K562 (cell line): ENCODE measurements around the gene SCAMP2.

ENCODE experiments used
- HDAC6 ChIP-seq: IDR thresholded peaks from 2 replicates; pipeline ENCODE4 v1.6.1; 2012; ENCODE audit warnings: low read depth, mild to moderate bottlenecking, control low read depth, inconsistent platforms, low read length, moderate library complexity
- HNRNPL ChIP-seq: fragments of 200-400 bp; formaldehyde crosslinking; IDR thresholded peaks from 2 replicates; pipeline ENCODE4 v1.6.1; 2017; ENCODE audit warnings: low read depth, mild to moderate bottlenecking, low read length
- KAT2B ChIP-seq: IDR thresholded peaks from one replicate; pipeline ENCODE4 v1.6.1; 2012; ENCODE audit warnings: low read depth, mild to moderate bottlenecking, control low read depth, inconsistent platforms, low read length, moderate library complexity
- NCOA2 ChIP-seq, 2 experiments: fragments of 450-650 bp; IDR thresholded peaks; 2 replicates each; pipeline ENCODE4 v1.6.1; 2018; ENCODE audit warnings: mild to moderate bottlenecking in 2 of 2, moderate library complexity in 1 of 2; ENCODE audit not compliant: partially characterized antibody in 2 of 2
- PHB ChIP-seq: fragments of 250-450 bp; sonication (Bioruptor Pico); IDR thresholded peaks from 2 replicates; pipeline ENCODE4 v1.5.0; 2021
- RAD21 ChIP-seq, 2 experiments: fragments of 250-450 bp in 1 of 2; fragments of 450-650 bp in 1 of 2; sonication (Bioruptor Pico) in 1 of 2; formaldehyde crosslinking in 1 of 2; IDR thresholded peaks in 1 of 2; conservative IDR thresholded peaks in 1 of 2; 2 replicates each; pipeline versions ENCODE4 v1.4.0 to v1.8.0; 2020 to 2022; ENCODE audit warnings: mild to moderate bottlenecking in 2 of 2, moderate library complexity in 1 of 2
- SETDB1 ChIP-seq: IDR thresholded peaks from one replicate; pipeline ENCODE4 v1.6.1; 2012; ENCODE audit warnings: low read length, control low read depth, inconsistent platforms
- YY1 ChIP-seq, 3 experiments: IDR thresholded peaks; 2 replicates each; pipeline ENCODE4 v1.6.1; 2011; ENCODE audit warnings: low read length in 2 of 3, mild to moderate bottlenecking in 2 of 3, moderate library complexity in 2 of 3, borderline replicate concordance in 1 of 3, control low read depth in 1 of 3, low read depth in 1 of 3; ENCODE audit not compliant: insufficient read depth in 3 of 3, insufficient replicate concordance in 2 of 3, control insufficient read depth in 1 of 3, insufficient read length in 1 of 3; ENCODE audit errors: extremely low read depth in 1 of 3
- ZFP36 ChIP-seq: fragments of 150-350 bp; IDR thresholded peaks from 2 replicates; pipeline ENCODE4 v1.6.1; 2018; ENCODE audit warnings: low read length, low read depth; ENCODE audit not compliant: partially characterized antibody
- ZNF174 ChIP-seq: fragments of 250-450 bp; sonication (Bioruptor Pico); IDR thresholded peaks from 2 replicates; pipeline ENCODE4 v1.4.0; 2020; ENCODE audit warnings: mild to moderate bottlenecking

DNA sequence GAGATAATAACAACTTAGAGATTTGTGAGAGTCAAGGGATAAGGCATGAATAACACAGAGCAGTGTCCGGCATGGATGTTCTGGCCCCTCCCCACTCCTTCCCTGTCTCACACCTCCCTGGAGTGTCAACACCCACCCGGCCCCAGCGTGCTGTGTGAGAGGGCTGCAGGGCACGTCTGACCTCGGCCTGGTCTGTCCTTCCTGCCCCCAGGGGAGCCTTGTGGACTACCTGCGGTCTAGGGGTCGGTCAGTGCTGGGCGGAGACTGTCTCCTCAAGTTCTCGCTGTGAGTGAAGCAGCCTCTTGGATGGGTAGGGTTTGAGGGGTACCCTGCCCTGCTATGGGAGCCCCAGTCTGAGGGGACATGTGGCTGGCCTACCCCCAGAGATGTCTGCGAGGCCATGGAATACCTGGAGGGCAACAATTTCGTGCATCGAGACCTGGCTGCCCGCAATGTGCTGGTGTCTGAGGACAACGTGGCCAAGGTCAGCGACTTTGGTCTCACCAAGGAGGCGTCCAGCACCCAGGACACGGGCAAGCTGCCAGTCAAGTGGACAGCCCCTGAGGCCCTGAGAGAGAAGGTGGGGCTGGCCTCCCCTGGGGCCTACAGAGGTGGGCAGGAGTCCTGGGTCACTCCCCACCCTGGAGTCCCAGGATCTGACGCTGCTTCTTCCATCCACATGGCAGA lies 71.7 kb downstream of the SCAMP2 start:
- no peak for TF ChIP-seq PHB (CRISPR knock-in tag)
- no peak for TF ChIP-seq SETDB1
- TF ChIP-seq NCOA2 (IDR thresholded peaks at IDR 0.05; ENCODE audit: partially characterized antibody in 2 of 2) = no peak
- no peak for TF ChIP-seq RAD21 (CRISPR knock-in tag; conservative IDR thresholded peaks at IDR 0.05 in 1 of 2, IDR thresholded peaks at IDR 0.05 in 1 of 2)
- no peak for TF ChIP-seq ZFP36
- no peak for TF ChIP-seq ZNF174
- no peak for TF ChIP-seq HNRNPL
- TF ChIP-seq KAT2B = no peak
- TF ChIP-seq HDAC6 = no peak
- no peak for TF ChIP-seq YY1 (IDR thresholded peaks at IDR 0.05; ENCODE audit: borderline replicate concordance in 1 of 3, control insufficient read depth in 1 of 3, extremely low read depth in 1 of 3, insufficient read depth in 3 of 3, insufficient read length in 1 of 3, insufficient replicate concordance in 2 of 3, low read depth in 1 of 3, low read length in 2 of 3)
